Thyroid gland (tissue), 4 donors: Measurements from ENCODE around the gene RANBP17.

ENCODE experiments used
- CTCF ChIP-seq, 6 experiments: fragments of 200-600 bp in 3 of 6; fragments of 450-650 bp in 3 of 6; sonication (generic) in 3 of 6; IDR thresholded peaks; one replicate each; pipeline ENCODE4 v1.5.1; 2016 to 2019; ENCODE audit warnings: antibody characterized with exemption in 6 of 6, mild to moderate bottlenecking in 2 of 6, inconsistent platforms in 1 of 6, moderate library complexity in 1 of 6
- POLR2A ChIP-seq, 2 donors: fragments of 450-650 bp; IDR thresholded peaks; one replicate each; pipeline ENCODE4 v1.6.1; 2017; ENCODE audit warnings: antibody characterized with exemption in 2 of 2, mild to moderate bottlenecking in 2 of 2, moderate library complexity in 1 of 2

GRCh38 chr5:171268700-171269620, 407.1 kb downstream of the RANBP17 start:
- no peak for TF ChIP-seq CTCF (IDR thresholded peaks at IDR 0.05)
- TF ChIP-seq POLR2A (IDR thresholded peaks at IDR 0.05), result no peak
